Endothelial cell of umbilical vein (primary cell): Measurements from ENCODE around the gene PLCXD3. TPM values are rescaled to one million over a fixed set of nuclear protein-coding genes. Genes with fewer than 3 reads are reported as not detected.

Experiments used
- BruUV-seq: library from RNA; stranded (reverse); fragments of 400-500 nt; replicated peaks from 2 replicates; lab custom pipeline; 2021; lab: Mats Ljungman, UMichigan
- CTCF ChIA-PET: fragments of 300-600, 350-600 bp; sonication (Branson Sonifier 250); formaldehyde crosslinking; loops from one replicate; lab custom pipeline; 2021; ENCODE audit warnings: antibody characterized with exemption, inconsistent platforms; lab: Charles Lee
- POLR2A ChIA-PET: fragments of 300-600, 350-600 bp; sonication (Branson Sonifier 250); formaldehyde crosslinking; loops from one replicate; lab custom pipeline; 2021; ENCODE audit warnings: antibody characterized with exemption, inconsistent platforms; lab: Charles Lee
- DNase-seq: peaks from one replicate; pipeline ENCODE4 v3.0.0-alpha.2; 2011; ENCODE audit warnings: low read depth, low spot score
- FAIRE-seq: peaks from 2 replicates; lab custom pipeline; 2011; peaks lifted over from hg19 to GRCh38; lab: Jason Lieb, UNC
- H2AFZ ChIP-seq: 2 replicates; pipeline ENCODE4 v1.6.0; 2012; ENCODE audit warnings: low read depth, low read length, control low read depth, inconsistent platforms
- H3K27ac ChIP-seq: 2 replicates; pipeline ENCODE4 v1.5.1; 2011; ENCODE audit warnings: low read depth, mild to moderate bottlenecking, control low read depth, low read length, moderate library complexity; ENCODE audit not compliant: insufficient read depth
- H3K27me3 ChIP-seq, 2 experiments: 2 replicates each; pipeline versions ENCODE4 v1.6.0 to v1.6.1; 2011; ENCODE audit warnings: low read length in 2 of 2, mixed read lengths in 1 of 2; ENCODE audit not compliant: control insufficient read depth in 2 of 2, insufficient read depth in 2 of 2
- H3K36me3 ChIP-seq, 2 experiments: 2 replicates in 1 of 2; 3 replicates in 1 of 2; pipeline ENCODE4 v1.5.1; 2011; ENCODE audit warnings: low read length in 2 of 2, mild to moderate bottlenecking in 1 of 2, moderate library complexity in 1 of 2; ENCODE audit not compliant: control insufficient read depth in 2 of 2, insufficient read depth in 2 of 2; ENCODE audit errors: extremely low read depth in 1 of 2
- H3K4me1 ChIP-seq: 3 replicates; pipeline ENCODE4 v1.5.1; 2011; ENCODE audit warnings: mild to moderate bottlenecking, low read length; ENCODE audit not compliant: control insufficient read depth, insufficient read depth; ENCODE audit errors: extremely low read depth
- H3K4me2 ChIP-seq: 2 replicates; pipeline ENCODE4 v1.6.1; 2011; ENCODE audit warnings: low read length, control low read depth, mixed read lengths; ENCODE audit not compliant: insufficient read depth
- H3K4me3 ChIP-seq, 3 experiments: fragments of 200-600 bp in 1 of 3; sonication (generic), shearing (Covaris generic) in 1 of 3; replicated peaks in 1 of 3; 2 replicates each; pipeline ENCODE4 v1.5.1; 2011 to 2016; ENCODE audit warnings: control low read depth in 3 of 3, low read length in 3 of 3, mild to moderate bottlenecking in 2 of 3, inconsistent platforms in 1 of 3, low read depth in 1 of 3, moderate library complexity in 1 of 3; ENCODE audit not compliant: insufficient read depth in 1 of 3
- H3K79me2 ChIP-seq: 2 replicates; pipeline ENCODE4 v1.6.0; 2012; ENCODE audit warnings: low read length, inconsistent platforms; ENCODE audit not compliant: control insufficient read depth, insufficient read depth
- H3K9ac ChIP-seq: replicated peaks from 2 replicates; pipeline ENCODE3; 2011; ENCODE audit warnings: low read length, control low read depth; ENCODE audit not compliant: insufficient read depth; ENCODE audit errors: extremely low read depth
- H3K9me1 ChIP-seq: replicated peaks from 3 replicates; pipeline ENCODE4 v1.6.0; 2011; ENCODE audit warnings: mild to moderate bottlenecking, low read length; ENCODE audit not compliant: control insufficient read depth, insufficient read depth; ENCODE audit errors: extremely low read depth
- H3K9me3 ChIP-seq: replicated peaks from 2 replicates; pipeline ENCODE4 v1.5.1; 2012; ENCODE audit warnings: low read length, inconsistent platforms; ENCODE audit not compliant: control insufficient read depth, insufficient read depth
- H4K20me1 ChIP-seq: replicated peaks from 2 replicates; pipeline ENCODE3; 2011; ENCODE audit warnings: mild to moderate bottlenecking, low read length; ENCODE audit not compliant: control insufficient read depth, insufficient read depth; ENCODE audit errors: extremely low read depth
- CTCF ChIP-seq, 2 donors: IDR thresholded peaks; 1 replicate in 1 of 2; 2 replicates in 1 of 2; pipeline ENCODE4 v1.5.1; 2011; ENCODE audit warnings: low read length in 2 of 2, mild to moderate bottlenecking in 2 of 2, moderate library complexity in 2 of 2, control low read depth in 1 of 2, inconsistent platforms in 1 of 2, low read depth in 1 of 2; ENCODE audit not compliant: insufficient read depth in 1 of 2; ENCODE audit errors: extremely low read depth in 1 of 2
- EZH2 ChIP-seq: IDR thresholded peaks from 2 replicates; pipeline ENCODE4 v1.6.1; 2012; ENCODE audit warnings: borderline replicate concordance, low read depth, mild to moderate bottlenecking, moderate library complexity, low read length, inconsistent platforms; ENCODE audit not compliant: severe bottlenecking
- FOS ChIP-seq: IDR thresholded peaks from 2 replicates; pipeline ENCODE4 v1.6.1; 2011; ENCODE audit warnings: mild to moderate bottlenecking, low read length, moderate library complexity, borderline replicate concordance; ENCODE audit not compliant: insufficient read depth
- GATA2 ChIP-seq: IDR thresholded peaks from 2 replicates; pipeline ENCODE4 v1.7.0; 2011; ENCODE audit warnings: low read depth, mild to moderate bottlenecking, moderate library complexity, mixed read lengths, low read length; ENCODE audit not compliant: insufficient read length, insufficient read depth
- JUN ChIP-seq: IDR thresholded peaks from 2 replicates; pipeline ENCODE4 v1.6.1; 2011; ENCODE audit warnings: borderline replicate concordance, low read depth; ENCODE audit not compliant: insufficient read length, insufficient read depth
- MAX ChIP-seq: IDR thresholded peaks from 2 replicates; pipeline ENCODE4 v1.6.1; 2011; ENCODE audit not compliant: insufficient read depth, insufficient read length
- MYC ChIP-seq: IDR thresholded peaks from one replicate; pipeline ENCODE4 v1.6.1; 2011; ENCODE audit warnings: mild to moderate bottlenecking, low read depth, low read length
- POLR2A ChIP-seq: IDR thresholded peaks from 2 replicates; pipeline ENCODE4 v1.6.1; 2012; ENCODE audit warnings: low read depth, mild to moderate bottlenecking, control low read depth, low read length
- POLR2AphosphoS5 ChIP-seq: IDR thresholded peaks from 2 replicates; pipeline ENCODE4 v1.6.1; 2012; ENCODE audit warnings: low read depth, mild to moderate bottlenecking, control low read depth, low read length, moderate library complexity; ENCODE audit not compliant: insufficient read depth
- dilution Hi-C: fragments of 300-500 bp; cut with MboI; formaldehyde crosslinking; loops from one replicate; pipeline ENCODE4 v1.15.0; 2019; ENCODE audit warnings: low sequenced_read_pairs; ENCODE audit not compliant: extremely low pct_ligation_motif_present
- intact Hi-C: fragments of 100-400 bp; cut with micrococcal nuclease; formaldehyde crosslinking; loops from one replicate; pipeline ENCODE4 v1.10.0; 2022
- polyA plus RNA-seq, 4 experiments: library from polyadenylated mRNA; depleted of rRNA in 3 of 4; stranded (reverse) in 3 of 4; unstranded in 1 of 4; fragments of >200 nt; gene quantifications; 2 replicates each; pipeline versions ENCODE4 v1.2.1 to v1.2.3, GENCODE V29; 2011 to 2012; ENCODE audit warnings: missing spikeins in 1 of 4
- total RNA-seq: library from RNA; stranded (reverse); gene quantifications from 2 replicates; pipeline ENCODE4 v1.2.3, GENCODE V29; 2021

PLCXD3 gene
- total and polyA plus RNA-seq, 2 donors (not counting 3 experiments of a cell fraction or from before 2014, with no cell fraction given): not detected

GRCh38 chr5:41266377-41266776, 244.0 kb downstream of the PLCXD3 start:
- intact Hi-C loops: no loop called here
- BruUV-seq: no TSS peak
- CTCF ChIA-PET: interaction anchor here (1.6 kb wide), 1 partner anchor 196 kb away, joined by 3 read pairs; no protein-coding TSS in a partner anchor

More at GRCh38 chr5:41266377-41266776, 244.0 kb downstream of the PLCXD3 start:
- Histone ChIP-seq H3K4me1 (no peaks in the 10 kb centered on the region), H3K27ac (no peak overlapping the region), H4K20me1 (no peaks in the 10 kb centered on the region), H3K4me3 (no peak overlapping the region), H3K9me1 (no peaks in the 10 kb centered on the region), H3K36me3 (no peaks in the 10 kb centered on the region), H3K9me3 (no peaks in the 10 kb centered on the region), H3K27me3 (peaks cover 3 to 7% of the 10 kb centered on the region in 2 experiments), H3K9ac (no peak overlapping the region), H3K4me2 (no peak overlapping the region), H3K79me2 (no peaks in the 10 kb centered on the region), H2AFZ (no peak overlapping the region)
- dilution Hi-C loops: no loop called here
- TF ChIP-seq CTCF (IDR thresholded peaks at IDR 0.05; ENCODE audit: extremely low read depth in 1 of 2, insufficient read depth in 1 of 2, low read depth in 1 of 2, low read length in 2 of 2) (no peak), POLR2A (no peak), POLR2AphosphoS5 (no peak), EZH2 (no peak), MAX (no peak), GATA2 (no peak), JUN (no peak), MYC (no peak), FOS (no peak)
- FAIRE-seq: no peak
- POLR2A ChIA-PET: no interaction called here
- DNase-seq: no peak
